DOHH2 (cell line): Measurements from ENCODE around the gene COL4A1.

ENCODE experiments used
- H3F3A ChIP-seq: fragments of 200-600 bp; sonication (generic), shearing (Covaris generic); 2 replicates; pipeline ENCODE4 v1.6.0; 2016; ENCODE audit warnings: antibody characterized with exemption, mild to moderate bottlenecking; ENCODE audit not compliant: control insufficient read depth, insufficient read depth
- H3K27ac ChIP-seq: fragments of 200-600 bp; sonication (generic); 2 replicates; pipeline ENCODE4 v1.5.1; 2014; ENCODE audit warnings: low read depth, mild to moderate bottlenecking, low read length, moderate library complexity
- H3K27me3 ChIP-seq: fragments of 200-600 bp; sonication (generic); 2 replicates; pipeline ENCODE4 v1.6.1; 2014; ENCODE audit warnings: mild to moderate bottlenecking, low read length, mixed read lengths; ENCODE audit not compliant: control insufficient read depth
- H3K36me3 ChIP-seq: fragments of 200-600 bp; sonication (generic); 2 replicates; pipeline ENCODE4 v1.6.1; 2014; ENCODE audit warnings: mild to moderate bottlenecking, low read length, moderate library complexity, mixed read lengths; ENCODE audit not compliant: control insufficient read depth
- H3K4me1 ChIP-seq: fragments of 200-600 bp; sonication (generic); 2 replicates; pipeline ENCODE4 v1.6.1; 2014; ENCODE audit warnings: mild to moderate bottlenecking, low read length, mixed read lengths; ENCODE audit not compliant: control insufficient read depth
- H3K4me2 ChIP-seq: fragments of 200-600 bp; sonication (generic); 2 replicates; pipeline ENCODE4 v1.6.0; 2014; ENCODE audit warnings: mild to moderate bottlenecking, low read length, moderate library complexity
- H3K4me3 ChIP-seq: fragments of 200-600 bp; sonication (generic); 2 replicates; pipeline ENCODE4 v1.5.1; 2014; ENCODE audit warnings: mild to moderate bottlenecking, low read length, mixed read lengths
- H3K79me2 ChIP-seq: fragments of 200-600 bp; sonication (generic); 2 replicates; pipeline ENCODE4 v1.6.1; 2014; ENCODE audit warnings: mild to moderate bottlenecking, low read length, mixed read lengths; ENCODE audit not compliant: control insufficient read depth
- H3K9me2 ChIP-seq: fragments of 200-600 bp; sonication (generic); replicated peaks from 2 replicates; pipeline ENCODE4 v1.6.1; 2014; ENCODE audit warnings: mild to moderate bottlenecking, low read length, mixed read lengths; ENCODE audit not compliant: control insufficient read depth
- H3K9me3 ChIP-seq: fragments of 200-600 bp; sonication (generic); 2 replicates; pipeline ENCODE4 v1.6.1; 2014; ENCODE audit warnings: antibody characterized with exemption, low read length, mixed read lengths; ENCODE audit not compliant: control insufficient read depth, insufficient read depth
- H4K20me1 ChIP-seq: fragments of 200-600 bp; sonication (generic); 2 replicates; pipeline ENCODE4 v1.6.0; 2014; ENCODE audit warnings: low read depth, mild to moderate bottlenecking, antibody characterized with exemption, low read length, moderate library complexity; ENCODE audit not compliant: control insufficient read depth, insufficient read depth
- CTCF ChIP-seq: fragments of 200-600 bp; sonication (generic); IDR thresholded peaks from one replicate; pipeline ENCODE4 v1.5.1; 2014; ENCODE audit warnings: antibody characterized with exemption, mild to moderate bottlenecking, low read depth, low read length; ENCODE audit not compliant: poor library complexity, severe bottlenecking
- EZH2phosphoT487 ChIP-seq: fragments of 200-600 bp; sonication (generic); IDR thresholded peaks from 2 replicates; pipeline ENCODE4 v1.6.1; 2017; ENCODE audit warnings: borderline replicate concordance, mild to moderate bottlenecking, antibody characterized with exemption, low read length, moderate library complexity, mixed read lengths

The COL4A1 gene

GRCh38 chr13:110341445-110342244 is 34.7 kb upstream of the COL4A1 start:
- Histone ChIP-seq H3K79me2 (no peaks in the 10 kb centered on the region), H3K27me3 (no peaks in the 10 kb centered on the region), H3K36me3 (no peaks in the 10 kb centered on the region), H3K9me3 (no peaks in the 10 kb centered on the region), H4K20me1 (no peaks in the 10 kb centered on the region), H3K4me2 (no peak overlapping the region), H3K9me2 (no peaks in the 10 kb centered on the region), H3K4me3 (no peak overlapping the region), H3F3A (no peaks in the 10 kb centered on the region), H3K27ac (no peak overlapping the region), H3K4me1 (no peaks in the 10 kb centered on the region)
- no peak for TF ChIP-seq EZH2phosphoT487
- TF ChIP-seq CTCF = no peak

GRCh38 chr13:110340812-110341444 is 34.0 kb upstream of the COL4A1 start:
- no peaks in the 10 kb centered on the region for H3K79me2 ChIP-seq
- H3K4me1 ChIP-seq = no peaks in the 10 kb centered on the region
- H3K27ac ChIP-seq = no peak overlapping the region
- no peaks in the 10 kb centered on the region for H3K9me3 ChIP-seq
- H3K4me2 ChIP-seq = no peak overlapping the region
- H3K9me2 ChIP-seq = no peaks in the 10 kb centered on the region
- TF ChIP-seq EZH2phosphoT487 = no peak
- TF ChIP-seq CTCF = no peak
- H4K20me1 ChIP-seq = no peaks in the 10 kb centered on the region
- H3K27me3 ChIP-seq = no peaks in the 10 kb centered on the region
- no peak overlapping the region for H3K4me3 ChIP-seq
- no peaks in the 10 kb centered on the region for H3K36me3 ChIP-seq
- H3F3A ChIP-seq = no peaks in the 10 kb centered on the region

DNA sequence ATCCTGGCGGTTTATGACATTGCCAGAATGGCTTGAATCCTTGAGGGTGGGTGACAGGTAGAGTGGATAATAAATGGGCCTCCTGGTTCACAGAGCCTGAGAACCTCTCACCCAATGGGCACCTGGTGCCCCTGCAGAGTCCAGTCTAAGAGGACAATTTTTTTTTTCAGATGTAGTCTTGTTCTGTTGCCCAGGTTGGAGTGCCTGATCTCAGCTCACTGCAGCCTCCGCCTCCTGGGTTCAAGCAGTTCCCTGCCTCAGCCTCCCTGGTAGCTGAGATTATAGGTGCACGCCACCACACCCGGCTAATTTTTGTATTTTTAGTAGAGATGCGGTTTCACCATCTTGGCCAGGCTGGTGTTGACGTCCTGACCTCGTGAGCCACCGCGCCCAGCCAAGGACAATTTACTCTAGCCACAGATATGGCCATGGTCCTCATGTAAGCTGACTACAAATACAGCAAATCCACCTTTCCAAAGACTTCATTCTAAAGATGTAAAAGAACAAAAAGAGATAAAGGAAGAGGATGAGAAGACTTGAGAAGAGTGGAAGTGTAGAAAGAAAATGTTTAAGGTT is 33.1 kb upstream of the COL4A1 start:
- no peaks in the 10 kb centered on the region for H3K27me3 ChIP-seq
- H3K4me1 ChIP-seq = no peaks in the 10 kb centered on the region
- H4K20me1 ChIP-seq = no peaks in the 10 kb centered on the region
- H3K9me3 ChIP-seq = no peaks in the 10 kb centered on the region
- no peaks in the 10 kb centered on the region for H3K36me3 ChIP-seq
- no peaks in the 10 kb centered on the region for H3K79me2 ChIP-seq
- no peak for TF ChIP-seq CTCF
- H3K4me2 ChIP-seq = no peak overlapping the region
- no peaks in the 10 kb centered on the region for H3K9me2 ChIP-seq
- no peaks in the 10 kb centered on the region for H3F3A ChIP-seq
- no peak overlapping the region for H3K27ac ChIP-seq
- no peak overlapping the region for H3K4me3 ChIP-seq
